A673 (cell line): ENCODE results near the gene IBTK.

Experiments
- EZH2 ChIP-seq: fragments of 200-600 bp; sonication (generic); IDR thresholded peaks from 2 replicates; pipeline ENCODE4 v1.6.1; 2017; ENCODE audit warnings: borderline replicate concordance, low read depth, mild to moderate bottlenecking, mixed read lengths, antibody characterized with exemption, low read length; ENCODE audit not compliant: poor library complexity, severe bottlenecking
- TF ChIP-seq, protein P1 (sequence below): fragments of 300-800, 200-600 bp; sonication (generic); conservative IDR thresholded peaks from 2 replicates; pipeline ENCODE4 v1.5.1; 2017; ENCODE audit warnings: low read depth, mild to moderate bottlenecking, antibody characterized with exemption, low read length, moderate library complexity, mixed read lengths

DNA sequence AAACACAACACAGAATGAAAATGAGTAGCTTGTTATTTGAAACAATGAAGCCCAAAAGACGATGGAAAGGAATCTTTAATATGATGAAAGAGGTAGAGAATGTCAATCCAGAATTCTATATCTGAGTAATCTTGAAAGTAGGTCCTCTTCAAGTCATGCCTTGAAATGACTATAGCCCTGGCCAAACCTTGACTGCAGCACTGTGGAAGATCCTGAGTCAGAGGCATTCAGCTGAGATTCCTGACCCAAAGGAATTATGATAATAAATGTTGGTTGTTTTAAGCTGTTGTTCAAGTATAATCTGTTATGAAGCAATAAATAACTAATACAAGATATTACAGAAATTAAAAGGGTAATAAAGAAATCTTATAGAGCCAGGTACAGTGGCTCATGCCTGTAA lies 64.8 kb downstream of the IBTK start:
- TF ChIP-seq, protein P1, sequence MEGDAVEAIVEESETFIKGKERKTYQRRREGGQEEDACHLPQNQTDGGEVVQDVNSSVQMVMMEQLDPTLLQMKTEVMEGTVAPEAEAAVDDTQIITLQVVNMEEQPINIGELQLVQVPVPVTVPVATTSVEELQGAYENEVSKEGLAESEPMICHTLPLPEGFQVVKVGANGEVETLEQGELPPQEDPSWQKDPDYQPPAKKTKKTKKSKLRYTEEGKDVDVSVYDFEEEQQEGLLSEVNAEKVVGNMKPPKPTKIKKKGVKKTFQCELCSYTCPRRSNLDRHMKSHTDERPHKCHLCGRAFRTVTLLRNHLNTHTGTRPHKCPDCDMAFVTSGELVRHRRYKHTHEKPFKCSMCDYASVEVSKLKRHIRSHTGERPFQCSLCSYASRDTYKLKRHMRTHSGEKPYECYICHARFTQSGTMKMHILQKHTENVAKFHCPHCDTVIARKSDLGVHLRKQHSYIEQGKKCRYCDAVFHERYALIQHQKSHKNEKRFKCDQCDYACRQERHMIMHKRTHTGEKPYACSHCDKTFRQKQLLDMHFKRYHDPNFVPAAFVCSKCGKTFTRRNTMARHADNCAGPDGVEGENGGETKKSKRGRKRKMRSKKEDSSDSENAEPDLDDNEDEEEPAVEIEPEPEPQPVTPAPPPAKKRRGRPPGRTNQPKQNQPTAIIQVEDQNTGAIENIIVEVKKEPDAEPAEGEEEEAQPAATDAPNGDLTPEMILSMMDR, result no peak
- TF ChIP-seq EZH2, result no peak
